Measurements from ENCODE around the gene PLXNA4. TPM values are rescaled to one million over a fixed set of nuclear protein-coding genes. Genes with fewer than 3 reads are reported as not detected.

The PLXNA4 gene
- total and polyA plus RNA-seq, 2 experiments from 2014 or later, result 0.08 to 0.80 TPM

GRCh38 chr7:132545756-132546155 lies 30.5 kb downstream of the PLXNA4 start:
- H3K9me3 Mint-ChIP-seq, result peaks cover 27% of the 10 kb centered on the region
- peaks cover 37% of the 10 kb centered on the region for H3K4me1 Mint-ChIP-seq
- H3K4me2 ChIP-seq, result no peak overlapping the region
- H3K4me3 ChIP-seq, result no peak overlapping the region
- peaks cover 2% of the 10 kb centered on the region for H3K27me3 Mint-ChIP-seq (ENCODE audit: insufficient read depth, low read depth, poor library complexity)
- peaks cover 22% of the 10 kb centered on the region for H3K4me1 ChIP-seq (ENCODE audit: insufficient read depth)
- no peak overlapping the region for H3K27ac ChIP-seq (ENCODE audit: low read depth)
- H3K27ac Mint-ChIP-seq, result no peak overlapping the region
- no peak overlapping the region for H2AFZ ChIP-seq
- H4K20me1 ChIP-seq (replicated peaks; ENCODE audit: insufficient read depth), result no peaks in the 10 kb centered on the region
- no peaks in the 10 kb centered on the region for H3K79me2 ChIP-seq (replicated peaks; ENCODE audit: insufficient read depth)
- no peaks in the 10 kb centered on the region for H3K27me3 ChIP-seq (ENCODE audit: insufficient read depth)
- TF ChIP-seq ZNF114 (CRISPR knock-in tag; IDR thresholded peaks at IDR 0.05), result no peak
- no peak for TF ChIP-seq ZNF462 (CRISPR knock-in tag; IDR thresholded peaks at IDR 0.05)
- no peak for TF ChIP-seq CTCF (conservative IDR thresholded peaks at IDR 0.05; ENCODE audit: low read depth in 2 of 2)
- no peak for TF ChIP-seq EZH2phosphoT487 (IDR thresholded peaks at IDR 0.05; ENCODE audit: unreplicated experiment)
- TF ChIP-seq JUNB (IDR thresholded peaks at IDR 0.05; ENCODE audit: unreplicated experiment), result no peak
- no peak for TF ChIP-seq NANOG (IDR thresholded peaks at IDR 0.05; ENCODE audit: borderline replicate concordance)
- no peak for TF ChIP-seq CREB1 (CRISPR knock-in tag; IDR thresholded peaks at IDR 0.05; ENCODE audit: low read depth)
- no peak for TF ChIP-seq ZNF331 (CRISPR knock-in tag; IDR thresholded peaks at IDR 0.05; ENCODE audit: low read depth)
- no peak for TF ChIP-seq POLR2AphosphoS5 (IDR thresholded peaks at IDR 0.05; ENCODE audit: low read depth)
- TF ChIP-seq EZH2 (IDR thresholded peaks at IDR 0.05; ENCODE audit: low read depth, unreplicated experiment), result no peak
- TF ChIP-seq ETS1 (IDR thresholded peaks at IDR 0.05), result no peak
- TF ChIP-seq STAT1 (IDR thresholded peaks at IDR 0.05; ENCODE audit: unreplicated experiment), result no peak
- no peak for TF ChIP-seq REST (IDR thresholded peaks at IDR 0.05; ENCODE audit: unreplicated experiment)
- peaks cover 6% of the 10 kb centered on the region for H3K36me3 Mint-ChIP-seq (ENCODE audit: low read depth)
- H3K4me3 Mint-ChIP-seq, result no peak overlapping the region
- DNase-seq (ENCODE audit: low spot score) (no peak), ATAC-seq (no peak)
- H3K36me3 ChIP-seq (ENCODE audit: insufficient read depth), result no peaks in the 10 kb centered on the region
- H3K9me2 ChIP-seq (ENCODE audit: insufficient read depth), result peaks cover 22% of the 10 kb centered on the region
- H3F3A ChIP-seq (replicated peaks; ENCODE audit: low read depth), result no peaks in the 10 kb centered on the region

Data from GM23338 (cell line).